Left colon (tissue), 2 donors: Measurements from ENCODE around the gene SCFD2. TPM values are rescaled to one million over a fixed set of nuclear protein-coding genes. Genes with fewer than 3 reads are reported as not detected.
A peak's percentile ranks its signal among the peaks of the same experiment; 100 is the strongest.

Experiments used
- ATAC-seq: fragments of 200-7000 bp; cut with Tn5 transposase; one replicate; pipeline ENCODE4 v1.9.1; 2020; ENCODE audit warnings: mild to moderate bottlenecking, moderate library complexity
- DNase-seq, 2 donors: peaks; one replicate each; pipeline ENCODE4 v3.0.0-alpha.2; 2020
- intact Hi-C, 2 donors: fragments of 100-400 bp; cut with DNase I in 1 of 2; cut with micrococcal nuclease in 1 of 2; formaldehyde crosslinking; loops; one replicate each; pipeline versions ENCODE4 v1.11.2 to v1.14.0; 2022; cut with DNase I, micrococcal nuclease
- total RNA-seq, 2 donors: library from RNA; stranded (reverse); fragmentation: NEBNext Ultra II Directional; extraction: Animal tissue kit (Norgen Biotek cat#: 25700); gene quantifications; one replicate each; pipeline ENCODE4 v1.2.1, GENCODE V29; 2021
- donor health status: DM: no; HTN: no; CAD: no.
- donor health status: DM: yes; HTN: yes; CAD: no.

Gene SCFD2
- total RNA-seq, 2 donors from 2014 or later: 11.1 to 15.8 TPM

- ATAC-seq (no peak), DNase-seq (no peak)
- intact Hi-C loops: no loop called here
These were observed 495.6 kb downstream of the SCFD2 start for GRCh38 chr4:52870225-52870624.

GRCh38 chr4:52869656-52870055 is 496.2 kb downstream of the SCFD2 start:
- no peak for ATAC-seq
- DNase-seq: no peak
- intact Hi-C loops: no loop called here

- ATAC-seq: no peak
- intact Hi-C loops: no loop called here
- peak; percentile 31 to 46 for DNase-seq
These were observed 496.7 kb downstream of the SCFD2 start for GRCh38 chr4:52869196-52869595.

GRCh38 chr4:52868133-52868532 is 497.7 kb downstream of the SCFD2 start:
- ATAC-seq (no peak), DNase-seq (no peak)
- intact Hi-C loops: no loop called here

- no peak for DNase-seq
- intact Hi-C loops: no loop called here
- ATAC-seq: no peak
These were observed 498.7 kb downstream of the SCFD2 start for GRCh38 chr4:52867163-52867562.

GRCh38 chr4:52866734-52867133 is 499.1 kb downstream of the SCFD2 start:
- DNase-seq (no peak), ATAC-seq (no peak)
- intact Hi-C loops: no loop called here

- DNase-seq (no peak), ATAC-seq (no peak)
- intact Hi-C loops: no loop called here
These were observed 500.6 kb downstream of the SCFD2 start for GRCh38 chr4:52865300-52865699.

- no peak for DNase-seq
- no peak for ATAC-seq
- intact Hi-C loops: no loop called here
These were observed 501.1 kb downstream of the SCFD2 start for GRCh38 chr4:52864793-52865192.

- DNase-seq (no peak), ATAC-seq (no peak)
- intact Hi-C loops: no loop called here
These were observed 502.5 kb downstream of the SCFD2 start for GRCh38 chr4:52863324-52863723.

GRCh38 chr4:52862639-52863161 is 503.2 kb downstream of the SCFD2 start:
- intact Hi-C loops: no loop called here
- ATAC-seq (no peak), DNase-seq (no peak)

- ATAC-seq (peak; percentile 99), DNase-seq (peak; percentile 59 to 88)
- intact Hi-C loops: no loop called here
These were observed 503.8 kb downstream of the SCFD2 start, which contains the start of gene RASL11B for GRCh38 chr4:52861879-52862616. TSS of gene RASL11B (plus strand) at chr4:52862317. CDS start at chr4:52862508, 191 bp downstream.

- intact Hi-C loops: no loop called here
- no peak for ATAC-seq
- DNase-seq: no peak
These were observed 504.6 kb downstream of the SCFD2 start for GRCh38 chr4:52861171-52861823.

GRCh38 chr4:52860361-52860760 is 505.5 kb downstream of the SCFD2 start:
- ATAC-seq: no peak

GRCh38 chr4:52856801-52857200 is 509.1 kb downstream of the SCFD2 start:
- intact Hi-C loops: no loop called here
- ATAC-seq: no peak
- DNase-seq: no peak

More at GRCh38 chr4:52860361-52860760, 505.5 kb downstream of the SCFD2 start:
- intact Hi-C loops: no loop called here
- DNase-seq: no peak

- no peak for DNase-seq
- intact Hi-C loops: no loop called here
- no peak for ATAC-seq
These were observed 512.5 kb downstream of the SCFD2 start for GRCh38 chr4:52853351-52853750.

- ATAC-seq (no peak), DNase-seq (no peak)
- intact Hi-C loops: no loop called here
These were observed 513.1 kb downstream of the SCFD2 start for GRCh38 chr4:52852711-52853110.

GRCh38 chr4:52852041-52852440 is 513.8 kb downstream of the SCFD2 start:
- intact Hi-C loops: no loop called here
- DNase-seq: no peak
- ATAC-seq: no peak

GRCh38 chr4:52850406-52851124 is 515.3 kb downstream of the SCFD2 start:
- peak; percentile 87 for ATAC-seq
- intact Hi-C loops: no loop called here
- no peak for DNase-seq

GRCh38 chr4:52848254-52848653 is 517.6 kb downstream of the SCFD2 start:
- ATAC-seq: no peak
- no peak for DNase-seq
- intact Hi-C loops: no loop called here

- DNase-seq: no peak
- intact Hi-C loops: no loop called here
- ATAC-seq: no peak
These were observed 519.4 kb downstream of the SCFD2 start for GRCh38 chr4:52846502-52846901.
